Stimulated activated CD4-positive, alpha-beta T cell treated with anti-CD3 and anti-CD28 coated beads, Interleukin-12 subunit alpha, Interleukin-12 subunit beta, amount 100 ng/mL, for 48 hours (primary cell): ENCODE results near the gene DDC.
"Not testable (repeated sequence)": the region's sequence is repeated elsewhere in the genome, so short reads cannot be mapped to it uniquely, and the experiment has no call there.

Source experiments
- DNase-seq, 3 donors: peaks; one replicate each; pipeline ENCODE4 v3.0.0-alpha.2; 2020; ENCODE audit warnings: low read depth in 2 of 3, low spot score in 1 of 3

Gene DDC

GRCh38 chr7:50589364-50589763 lies 24.2 kb upstream of the DDC start:
- no peak for DNase-seq

DNA sequence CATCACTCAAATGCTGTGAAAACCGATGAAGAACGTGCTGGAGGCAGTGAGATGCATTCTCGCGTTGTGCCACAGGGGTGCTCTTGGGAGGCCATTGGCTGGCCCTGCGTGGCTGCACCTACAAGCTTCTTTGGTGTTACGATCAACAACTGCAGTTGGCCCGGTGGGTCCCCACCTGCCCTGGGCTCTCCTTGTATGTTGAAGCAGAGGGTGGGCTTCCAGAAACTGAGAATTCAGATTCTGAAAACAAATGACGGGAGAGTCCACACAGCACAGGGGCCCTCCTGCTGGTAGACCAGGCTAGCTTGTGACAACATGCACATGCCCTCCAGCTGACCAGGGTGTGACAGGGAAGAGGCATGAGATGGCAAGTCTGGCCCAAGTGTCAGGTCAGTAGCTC lies 23.7 kb upstream of the DDC start:
- DNase-seq = no peak

DNA sequence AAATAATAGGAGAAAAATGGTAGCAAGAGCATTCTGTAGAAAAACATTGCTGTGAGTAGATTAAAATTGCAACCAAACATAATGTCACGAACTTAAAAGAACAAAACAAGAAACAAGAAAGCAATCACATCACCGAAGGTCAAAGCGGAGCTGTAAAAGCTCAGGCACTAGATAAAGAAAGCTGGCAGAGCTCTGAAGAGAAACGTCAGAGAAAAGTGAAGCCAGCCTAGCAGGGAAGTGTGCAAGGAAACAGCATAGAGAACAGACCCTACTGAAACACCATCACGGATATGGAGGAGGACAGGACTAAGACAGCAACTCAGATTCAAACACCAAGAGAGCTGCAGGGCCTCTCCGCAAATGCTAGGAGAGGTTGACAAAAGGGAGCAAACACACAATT lies 22.5 kb upstream of the DDC start:
- DNase-seq = no peak

DNA sequence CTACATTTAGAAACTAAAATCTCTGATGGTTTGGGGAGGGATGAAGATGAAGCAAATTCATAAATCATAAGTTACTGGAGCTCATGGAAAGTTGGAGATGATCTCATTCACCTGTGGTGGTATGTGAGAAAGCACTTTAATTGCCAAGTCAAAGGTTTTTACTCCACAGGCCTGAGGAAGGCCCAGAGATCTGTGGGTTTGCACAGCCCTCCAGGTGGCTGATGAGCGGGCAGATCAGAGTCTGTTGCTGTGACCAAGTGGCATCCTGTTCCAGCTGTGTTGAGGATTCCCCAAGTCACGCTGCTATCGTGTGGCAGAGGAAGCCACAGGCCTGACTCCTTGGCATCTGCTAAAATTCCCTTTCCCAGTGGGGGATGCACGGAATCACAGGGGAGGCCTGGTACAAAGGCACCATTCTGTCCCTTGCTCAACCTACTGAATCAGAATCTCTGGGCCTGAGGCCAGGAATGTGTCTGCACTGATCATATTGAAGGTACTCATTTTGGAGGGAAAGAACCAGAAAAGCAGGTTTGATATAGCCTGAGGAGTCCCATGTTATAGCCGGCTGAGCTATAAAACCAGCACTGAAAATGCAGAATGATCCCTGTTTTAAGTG lies 19.7 kb upstream of the DDC start:
- no peak for DNase-seq

DNA sequence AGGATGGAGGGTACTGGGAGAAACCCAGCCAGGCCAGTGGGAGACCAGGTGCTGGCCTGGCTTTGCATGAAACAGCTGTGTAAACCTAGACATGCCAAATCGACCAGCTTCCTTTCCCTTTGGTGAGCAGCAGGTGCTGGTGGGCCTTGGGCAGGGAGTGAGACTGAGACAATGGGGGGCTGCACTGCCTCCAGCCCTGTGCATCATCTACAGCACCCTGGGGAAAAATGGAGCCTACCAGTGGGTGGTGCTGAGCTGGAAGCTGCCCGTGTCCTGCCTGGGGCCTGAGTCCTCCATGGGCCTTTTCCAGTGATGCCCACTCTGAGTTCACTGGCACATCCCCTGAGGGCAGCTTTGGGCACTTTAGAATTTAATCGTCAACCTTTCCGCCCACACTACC lies 19.2 kb upstream of the DDC start:
- no peak for DNase-seq

DNA sequence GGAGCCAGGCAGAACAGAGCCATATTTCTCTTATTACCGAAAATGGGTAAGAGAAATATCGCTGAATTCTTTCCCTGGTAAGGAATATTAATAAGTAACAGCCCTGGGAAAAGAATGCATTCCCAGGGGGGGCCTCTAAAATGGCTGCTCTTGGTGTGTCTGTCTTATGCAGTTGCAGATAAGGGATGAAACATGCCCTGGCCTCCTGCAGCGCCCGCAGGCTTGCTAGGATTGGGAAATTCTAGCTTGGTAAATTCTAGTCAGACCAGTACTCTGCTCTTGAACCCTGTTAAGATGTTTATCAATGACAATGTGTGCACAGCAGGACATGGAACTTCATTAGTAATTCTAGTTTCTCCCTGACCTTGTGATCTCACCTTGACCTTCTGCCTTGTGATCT lies 18.1 kb upstream of the DDC start:
- DNase-seq = not testable (repeated sequence)

DNA sequence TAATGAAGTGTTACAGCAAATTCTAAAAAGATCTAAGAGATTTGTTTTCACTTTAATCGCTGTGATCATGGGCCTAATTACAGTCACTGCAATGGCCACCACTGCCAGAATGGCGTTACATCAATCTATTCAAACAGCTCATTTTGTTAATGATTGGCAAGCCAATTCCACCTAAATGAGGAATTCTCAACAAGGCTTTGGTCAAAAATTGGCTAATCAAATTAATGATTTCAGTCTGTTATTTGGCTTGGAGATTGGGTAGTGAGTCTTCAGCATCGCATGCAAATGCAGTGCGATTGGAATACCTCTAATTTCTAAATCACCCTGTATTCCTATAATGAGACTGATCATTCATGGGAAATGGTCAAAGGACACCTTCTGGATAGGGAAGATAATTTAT lies 17.1 kb upstream of the DDC start:
- DNase-seq = not testable (repeated sequence)

GRCh38 chr7:50580666-50581065 lies 15.5 kb upstream of the DDC start:
- not testable (repeated sequence) for DNase-seq

- no peak for DNase-seq
Observed at GRCh38 chr7:50580057-50580456, 14.9 kb upstream of the DDC start.

DNA sequence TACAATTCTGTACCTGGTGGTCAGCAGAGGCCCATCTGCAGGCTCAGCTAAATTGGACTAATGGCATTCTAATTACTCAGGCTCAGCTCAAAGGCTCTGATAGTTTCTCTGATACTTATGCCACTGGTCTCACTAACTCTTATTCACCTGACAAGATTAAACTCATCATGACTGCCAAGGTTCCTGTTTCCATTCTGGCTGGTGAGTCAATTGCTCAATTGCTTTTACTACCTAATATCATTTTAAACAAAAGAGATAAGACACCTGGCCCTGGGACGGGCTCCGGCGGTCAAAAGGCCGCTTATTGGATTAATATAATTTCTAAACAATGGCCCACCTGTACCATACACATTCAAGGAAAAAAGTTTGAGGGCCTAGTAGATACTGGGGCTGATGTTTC lies 12.9 kb upstream of the DDC start:
- DNase-seq = not testable (repeated sequence)

- no peak for DNase-seq
Observed at GRCh38 chr7:50577569-50577968, 12.4 kb upstream of the DDC start.

GRCh38 chr7:50576388-50576787 lies 11.2 kb upstream of the DDC start:
- not testable (repeated sequence) for DNase-seq

GRCh38 chr7:50567715-50568261 lies 2.6 kb upstream of the DDC start:
- no peak for DNase-seq

DNA sequence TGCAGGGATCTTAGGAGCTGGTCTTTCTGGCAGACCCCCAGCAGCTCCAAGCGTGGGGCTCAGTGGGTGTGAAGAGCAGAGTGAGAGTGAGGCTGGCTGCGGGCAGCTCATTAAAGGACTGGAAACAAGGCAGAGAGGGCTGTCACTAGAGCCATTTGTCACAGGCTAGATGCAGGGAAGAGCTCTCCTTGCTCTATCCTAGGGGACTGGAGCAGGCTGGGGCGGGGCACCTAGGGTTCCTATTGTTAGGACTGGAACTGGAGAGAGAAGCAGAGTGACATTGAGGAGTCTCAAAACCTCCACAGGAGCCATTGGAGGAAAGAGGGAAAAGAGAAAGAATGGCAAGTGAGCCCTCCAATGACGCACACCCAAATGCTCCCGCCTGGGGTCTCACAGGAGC lies 772 bp upstream of the DDC start:
- DNase-seq = no peak

DNA sequence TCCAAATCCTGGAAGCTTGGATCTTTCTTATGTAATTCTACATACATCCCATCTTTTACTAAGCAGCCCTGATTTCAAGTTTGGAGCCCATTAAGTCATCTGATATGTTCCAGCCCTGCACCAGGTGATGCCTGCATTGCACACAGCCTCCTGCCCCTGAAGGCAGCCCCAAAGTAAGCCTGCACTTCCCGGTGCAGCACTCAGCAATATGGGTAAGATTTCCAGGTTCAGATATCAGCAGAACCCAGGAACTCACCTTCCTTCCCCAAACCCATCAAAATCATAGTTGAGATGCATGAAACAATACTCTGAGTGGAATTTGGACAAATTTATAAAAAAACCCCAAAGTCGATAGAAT lies 333 bp upstream of the DDC start:
- DNase-seq = no peak

GRCh38 chr7:50564171-50564570 lies 1.0 kb downstream of the DDC start:
- no peak for DNase-seq

DNA sequence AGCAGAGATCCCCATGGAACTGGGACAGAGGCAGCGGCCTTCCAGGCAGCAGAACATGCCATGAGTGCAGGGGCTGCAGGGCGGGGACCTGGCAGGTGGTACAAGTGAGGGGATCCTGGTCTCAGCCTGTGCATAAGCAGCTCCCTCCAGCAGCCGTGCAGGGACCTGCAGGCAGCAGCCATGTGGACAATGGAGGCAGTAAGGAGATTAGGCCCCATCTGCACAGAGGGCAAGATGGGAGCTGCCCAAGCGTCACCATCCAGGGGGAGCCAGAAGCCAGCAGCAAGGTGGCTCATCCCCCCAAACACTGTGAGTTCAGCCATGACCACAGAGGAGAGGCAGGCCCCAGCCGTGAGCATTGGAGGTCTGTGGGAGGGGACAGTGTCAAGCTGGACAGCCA lies 3.1 kb downstream of the DDC start:
- DNase-seq = no peak

- no peak for DNase-seq
Observed at GRCh38 chr7:50560865-50561351, 4.3 kb downstream of the DDC start.

GRCh38 chr7:50559881-50560280 lies 5.3 kb downstream of the DDC start:
- DNase-seq = no peak

DNA sequence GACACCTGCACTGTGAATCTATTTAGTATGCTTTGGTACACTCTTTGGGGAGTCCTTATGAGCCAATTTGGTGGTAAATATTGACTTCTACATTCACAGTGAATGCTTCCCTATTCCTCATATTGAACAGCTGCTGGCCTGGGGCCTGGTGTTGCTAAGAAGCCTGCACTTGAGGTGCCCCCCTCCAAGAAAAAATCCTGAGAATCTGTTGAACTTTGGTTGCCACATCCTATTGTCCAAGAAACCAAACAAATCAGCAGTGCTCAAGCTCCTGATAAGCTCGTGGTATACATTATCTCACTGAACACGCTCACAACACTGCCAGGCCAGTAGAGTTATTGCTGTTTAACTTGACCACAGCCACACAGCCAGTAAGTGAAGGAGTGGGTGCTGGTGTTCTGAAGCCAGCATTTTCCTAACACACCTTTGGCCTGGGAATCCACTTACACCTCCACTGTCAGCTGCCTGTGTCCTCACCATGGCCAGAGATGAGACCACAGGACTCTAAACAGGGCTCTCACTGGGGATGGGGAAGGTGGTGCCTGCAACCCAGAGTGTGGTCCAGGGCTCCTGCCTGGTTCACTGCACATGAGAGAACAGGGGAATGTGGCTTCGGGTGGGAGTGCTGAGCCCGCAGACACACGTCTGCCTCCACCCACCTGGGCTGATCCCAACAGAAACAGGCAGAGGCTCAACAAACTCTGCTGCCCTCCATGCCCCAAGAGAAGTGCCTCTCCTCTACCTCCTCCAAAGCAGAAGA lies 6.7 kb downstream of the DDC start:
- DNase-seq = no peak

DNA sequence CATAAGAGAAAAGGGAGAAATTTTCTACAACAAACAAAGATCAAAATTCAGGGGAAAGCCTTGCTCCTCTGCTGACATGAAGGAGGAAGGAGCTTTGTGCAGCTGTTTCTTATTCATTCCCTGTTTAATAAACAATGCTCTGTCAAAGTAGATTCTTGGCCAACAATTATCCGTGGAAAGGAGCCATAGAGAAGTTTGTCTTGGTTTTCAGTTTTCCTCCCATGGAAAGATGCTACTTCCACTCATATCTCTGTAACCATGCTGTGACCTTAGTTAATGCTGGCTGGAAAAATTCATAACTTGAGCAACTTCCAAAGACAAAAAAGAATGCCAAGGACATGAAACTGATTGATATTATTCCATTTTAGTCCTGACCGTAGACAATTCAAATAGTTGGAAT lies 8.1 kb downstream of the DDC start:
- DNase-seq = no peak

DNA sequence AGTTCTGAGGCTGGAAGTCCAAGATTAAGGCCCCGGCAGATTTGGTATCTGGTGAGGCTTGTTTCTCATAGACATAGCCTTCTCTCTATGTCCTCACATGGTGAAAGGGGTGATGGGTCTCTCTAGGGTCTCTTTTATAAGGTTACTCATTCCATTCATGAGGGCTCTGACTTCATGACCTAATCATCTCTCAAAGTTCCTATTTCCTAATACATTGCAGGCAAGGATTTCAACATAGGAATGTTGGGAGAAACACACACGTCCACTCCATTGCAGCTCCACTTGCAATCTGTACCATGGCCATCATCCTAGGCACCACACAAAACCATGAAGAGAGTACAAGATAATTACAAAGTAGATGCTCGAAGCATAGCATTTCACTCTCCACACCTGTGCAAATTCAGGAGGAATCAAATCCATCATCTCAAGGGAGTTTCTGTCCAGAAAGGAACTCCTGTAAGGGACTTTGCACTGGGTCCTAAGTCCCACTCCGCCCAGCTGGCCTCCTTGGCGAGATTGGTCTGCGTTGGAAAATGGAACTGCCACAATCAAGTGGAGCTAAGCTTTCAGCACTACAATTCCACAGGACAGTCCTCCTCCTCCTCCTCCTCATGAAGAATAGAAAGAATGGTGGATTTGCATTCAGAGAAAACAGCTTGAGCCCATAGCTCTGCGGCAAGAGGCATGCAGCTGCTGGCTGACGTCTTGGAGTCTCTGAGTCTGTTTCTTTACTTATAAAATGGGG lies 8.8 kb downstream of the DDC start:
- no peak for DNase-seq
